GM19438 (cell line): ENCODE data around the gene COPG1.
A peak's percentile ranks its signal among the peaks of the same experiment; 100 is the strongest.
"Not testable (repeated sequence)": the region's sequence is repeated elsewhere in the genome, so short reads cannot be mapped to it uniquely, and the experiment has no call there.

Source experiments
- ATAC-seq: cut with Tn5 transposase; IDR thresholded peaks from one replicate; pipeline ENCODE4 v1.9.1; 2021; ENCODE audit warnings: low read depth; ENCODE audit not compliant: unreplicated experiment

COPG1 gene, protein sequence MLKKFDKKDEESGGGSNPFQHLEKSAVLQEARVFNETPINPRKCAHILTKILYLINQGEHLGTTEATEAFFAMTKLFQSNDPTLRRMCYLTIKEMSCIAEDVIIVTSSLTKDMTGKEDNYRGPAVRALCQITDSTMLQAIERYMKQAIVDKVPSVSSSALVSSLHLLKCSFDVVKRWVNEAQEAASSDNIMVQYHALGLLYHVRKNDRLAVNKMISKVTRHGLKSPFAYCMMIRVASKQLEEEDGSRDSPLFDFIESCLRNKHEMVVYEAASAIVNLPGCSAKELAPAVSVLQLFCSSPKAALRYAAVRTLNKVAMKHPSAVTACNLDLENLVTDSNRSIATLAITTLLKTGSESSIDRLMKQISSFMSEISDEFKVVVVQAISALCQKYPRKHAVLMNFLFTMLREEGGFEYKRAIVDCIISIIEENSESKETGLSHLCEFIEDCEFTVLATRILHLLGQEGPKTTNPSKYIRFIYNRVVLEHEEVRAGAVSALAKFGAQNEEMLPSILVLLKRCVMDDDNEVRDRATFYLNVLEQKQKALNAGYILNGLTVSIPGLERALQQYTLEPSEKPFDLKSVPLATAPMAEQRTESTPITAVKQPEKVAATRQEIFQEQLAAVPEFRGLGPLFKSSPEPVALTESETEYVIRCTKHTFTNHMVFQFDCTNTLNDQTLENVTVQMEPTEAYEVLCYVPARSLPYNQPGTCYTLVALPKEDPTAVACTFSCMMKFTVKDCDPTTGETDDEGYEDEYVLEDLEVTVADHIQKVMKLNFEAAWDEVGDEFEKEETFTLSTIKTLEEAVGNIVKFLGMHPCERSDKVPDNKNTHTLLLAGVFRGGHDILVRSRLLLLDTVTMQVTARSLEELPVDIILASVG

DNA sequence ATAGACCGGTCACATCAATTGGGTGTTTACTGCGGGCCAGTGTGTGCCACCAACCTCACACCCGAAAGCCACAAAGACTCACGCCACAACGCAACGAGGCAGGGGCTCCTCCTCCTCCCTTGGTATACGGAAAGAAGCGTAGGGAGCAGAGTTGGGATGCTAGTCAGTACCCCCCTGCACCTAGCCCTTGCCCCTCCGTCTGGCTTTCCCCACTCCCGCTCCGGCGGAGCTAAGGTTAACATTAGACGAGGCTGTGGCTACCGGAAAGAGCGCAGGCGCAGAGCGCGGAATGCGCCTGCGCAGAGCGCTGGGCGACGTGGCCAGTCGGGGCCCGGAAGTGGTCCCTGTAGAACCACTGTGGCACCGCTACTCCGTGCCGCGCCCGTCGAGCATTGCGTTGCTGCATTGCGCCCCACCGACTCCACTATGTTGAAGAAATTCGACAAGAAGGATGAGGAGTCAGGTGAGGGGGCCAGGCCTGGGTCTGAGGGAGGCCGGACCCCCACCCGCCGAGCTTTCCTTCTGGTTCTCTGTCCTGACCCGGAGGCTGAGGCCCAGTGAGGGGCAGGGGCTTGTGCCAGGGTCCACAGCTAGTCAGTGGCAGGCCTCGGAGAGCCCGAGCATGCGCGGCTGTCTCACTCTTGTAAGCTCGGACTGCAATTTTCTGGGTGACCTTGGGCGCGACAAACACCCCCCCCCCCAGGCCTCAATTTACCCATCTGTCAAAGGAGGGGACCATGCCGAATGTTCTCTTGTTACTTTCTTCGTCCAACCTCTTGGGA is at the start of gene COPG1:
TSS of gene COPG1 (plus strand) at position 323 of the 782 bp plus-strand sequence. CDS start at position 427, 104 bp downstream.
- peak; percentile 83 for ATAC-seq

DNA sequence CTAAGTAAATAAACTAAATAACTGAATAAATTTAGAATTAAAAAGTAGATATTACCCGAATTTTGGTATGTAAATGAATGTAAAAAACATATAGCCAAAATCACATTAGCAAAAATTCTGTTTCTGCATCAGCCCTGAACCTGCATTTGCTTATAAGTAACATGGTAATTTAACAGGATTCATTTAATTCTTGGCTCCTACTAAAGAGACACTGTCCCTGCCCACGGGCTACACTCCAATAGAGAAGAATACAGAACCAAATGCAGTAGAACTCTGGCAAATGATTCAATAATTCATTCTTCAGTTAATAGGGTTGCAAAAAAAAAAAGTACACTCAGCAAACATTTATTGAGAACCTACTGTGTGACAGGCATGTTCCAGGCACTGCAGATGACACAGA is 44.9 kb upstream of the COPG1 start:
- ATAC-seq: no peak

DNA sequence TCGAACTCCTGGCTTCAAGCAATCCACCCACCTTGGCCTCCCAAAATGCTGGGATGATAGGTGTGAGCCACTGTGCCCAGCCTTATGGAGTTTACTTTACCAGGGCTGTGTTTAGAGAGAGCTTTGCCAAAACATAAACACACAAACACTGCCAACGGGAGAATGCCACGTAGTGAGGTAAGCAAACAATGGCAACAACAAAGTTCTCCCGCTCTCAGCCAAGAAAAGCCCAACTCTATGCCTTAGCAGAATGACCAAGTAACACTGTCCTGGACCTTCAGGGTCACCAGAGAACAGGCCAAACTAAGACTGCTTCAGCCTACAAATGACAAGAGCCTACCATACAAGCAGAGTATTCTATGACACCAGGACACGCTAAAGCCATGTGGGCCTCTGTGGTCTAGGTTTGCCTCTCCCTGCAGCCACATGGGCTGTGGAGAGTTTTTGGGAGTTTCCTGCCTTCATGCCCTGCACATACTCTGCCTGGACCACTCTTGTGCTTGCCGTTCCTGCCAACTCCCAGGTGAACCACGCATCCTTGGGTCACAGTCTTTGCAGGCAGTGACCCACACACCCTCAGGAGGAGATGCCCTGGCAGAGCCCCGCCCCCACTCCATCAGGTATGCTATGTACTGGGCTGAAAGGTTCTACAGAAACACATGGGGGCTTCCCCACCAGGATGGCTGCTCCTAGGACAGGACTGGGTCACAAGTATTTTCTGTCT is 44.1 kb upstream of the COPG1 start:
- no peak for ATAC-seq

DNA sequence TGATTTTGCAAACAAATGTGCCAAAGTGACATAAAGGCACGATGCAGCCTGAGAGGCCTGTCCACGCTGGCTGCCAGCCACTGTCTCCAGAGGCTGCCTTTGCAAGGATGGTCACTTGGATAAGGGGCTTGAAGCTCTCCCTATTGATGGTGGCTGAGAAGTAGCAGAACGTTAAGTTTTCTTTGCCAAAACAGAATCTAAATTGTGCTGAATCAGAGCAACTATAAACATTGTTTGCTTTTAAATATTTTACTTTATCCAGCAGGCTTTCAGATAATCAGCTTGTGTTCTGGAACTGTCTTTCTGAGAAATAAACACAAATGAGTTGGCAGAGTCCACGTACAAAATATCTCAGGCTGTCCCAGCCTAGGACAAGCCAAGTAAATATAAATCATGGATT is 41.9 kb upstream of the COPG1 start:
- no peak for ATAC-seq

DNA sequence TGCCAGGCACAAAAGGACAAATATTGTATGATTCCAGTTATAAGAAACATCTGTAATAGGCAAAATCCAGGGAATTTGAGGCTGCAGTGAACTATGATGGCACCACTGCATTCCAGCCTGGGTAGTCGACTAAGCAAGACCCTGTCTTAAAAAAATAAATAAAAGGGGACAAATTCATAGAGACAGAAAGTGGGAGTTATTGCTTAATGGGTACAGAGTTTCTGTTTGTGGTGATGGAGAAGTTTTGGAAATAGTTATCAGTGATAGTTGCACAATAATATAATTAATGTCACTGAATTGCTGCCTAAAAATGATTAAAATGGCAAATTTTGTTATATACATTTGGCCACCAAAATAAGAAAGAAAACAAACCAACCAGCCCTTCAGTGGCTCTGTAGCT is 38.1 kb upstream of the COPG1 start:
- ATAC-seq: no peak

DNA sequence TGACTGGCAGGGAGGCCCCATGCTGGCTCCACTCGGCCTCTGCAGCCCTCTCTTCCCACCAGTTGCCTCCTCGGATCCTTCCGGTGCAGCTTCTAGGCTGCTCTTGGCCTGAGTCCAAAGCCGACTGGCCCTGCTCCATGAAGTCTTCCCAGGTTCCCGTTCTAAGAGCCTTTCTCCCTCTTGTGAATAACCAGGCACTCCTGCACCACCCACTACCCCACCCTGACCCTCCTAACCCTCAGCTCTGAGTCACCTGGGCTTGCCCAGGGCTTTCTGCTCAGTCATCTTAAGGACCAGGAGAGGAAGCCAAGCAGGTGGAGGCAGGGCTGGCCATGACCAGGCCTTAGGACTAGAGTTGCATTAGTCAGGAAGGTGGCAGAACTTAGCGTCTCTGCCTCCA is 37.6 kb upstream of the COPG1 start:
- no peak for ATAC-seq

DNA sequence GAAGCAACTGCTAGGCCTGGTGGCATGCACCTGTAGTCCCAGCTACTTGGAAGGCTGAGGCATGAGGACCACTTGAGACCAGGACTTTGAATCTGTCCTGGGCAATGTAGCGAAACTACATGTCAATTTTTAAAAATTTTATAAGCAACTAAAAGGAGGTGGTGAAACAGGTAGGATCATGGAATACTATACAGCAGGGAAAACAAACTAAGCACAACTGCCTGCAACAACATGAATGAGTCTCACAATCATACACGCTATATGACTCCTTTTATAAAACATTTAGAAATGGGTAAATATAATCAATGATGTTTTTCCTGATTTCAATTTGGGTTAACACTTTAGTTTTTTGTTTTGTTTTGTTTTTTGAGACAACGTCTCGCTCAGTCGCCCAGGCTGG is 36.2 kb upstream of the COPG1 start:
- ATAC-seq: no peak

DNA sequence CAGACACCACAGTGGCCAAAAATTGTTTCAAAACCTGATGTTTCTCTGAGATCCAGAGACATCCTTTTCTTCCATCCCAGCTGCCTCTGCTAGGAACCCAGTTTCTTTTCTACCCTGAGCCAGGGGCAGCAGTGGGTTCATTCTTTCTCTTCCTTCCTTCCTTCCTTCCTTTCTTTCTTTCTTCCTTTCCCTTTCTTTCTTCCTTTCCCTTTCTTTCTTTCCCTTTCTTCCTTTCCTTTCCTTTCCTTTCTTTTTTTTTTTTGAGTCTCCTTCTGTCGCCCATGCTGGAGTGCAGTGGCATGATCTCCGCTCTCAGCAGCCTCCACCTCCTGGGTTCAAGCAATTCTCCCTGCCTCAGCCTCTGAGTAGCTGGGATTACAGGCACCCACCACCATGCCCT is 30.7 kb upstream of the COPG1 start:
- no peak for ATAC-seq

DNA sequence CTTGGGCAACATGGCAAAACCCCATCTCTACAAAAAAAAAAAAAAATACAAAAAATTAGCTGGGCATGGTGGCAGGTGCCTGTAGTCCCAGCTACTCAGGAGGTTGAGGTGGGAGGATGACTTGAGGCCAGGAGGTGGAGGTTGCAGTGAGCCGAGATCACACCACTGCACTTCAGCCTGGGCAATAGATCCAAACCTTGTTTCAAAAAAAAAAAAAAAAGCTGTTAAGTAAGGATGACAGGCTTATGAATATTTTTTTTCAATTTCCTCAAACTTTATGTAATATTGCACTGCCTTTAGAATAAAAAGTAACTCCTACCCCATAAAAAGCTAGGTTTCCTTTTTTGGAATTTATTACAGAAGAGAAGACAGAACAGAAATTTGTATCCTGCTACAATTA is 25.0 kb upstream of the COPG1 start:
- not testable (repeated sequence) for ATAC-seq

DNA sequence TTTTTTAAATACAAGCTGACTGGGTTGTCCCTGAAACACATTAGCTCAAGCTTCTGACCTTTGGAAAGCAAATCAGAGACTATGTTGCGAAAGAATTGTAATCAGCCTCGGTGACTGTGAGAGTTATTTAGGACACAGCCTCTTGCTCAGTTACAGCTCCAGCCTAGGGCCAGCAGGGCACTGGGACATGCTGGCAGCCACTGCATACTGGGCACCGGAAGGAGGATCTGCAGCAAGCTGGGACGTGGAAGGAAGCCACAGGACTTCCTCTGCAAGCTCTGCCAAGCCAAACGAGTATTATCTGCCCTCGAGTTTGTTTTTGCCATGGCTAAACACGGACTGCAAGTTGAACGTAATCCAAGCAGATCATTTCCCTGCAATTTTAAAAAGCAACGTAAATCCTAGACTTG is 24.4 kb upstream of the COPG1 start:
- no peak for ATAC-seq

DNA sequence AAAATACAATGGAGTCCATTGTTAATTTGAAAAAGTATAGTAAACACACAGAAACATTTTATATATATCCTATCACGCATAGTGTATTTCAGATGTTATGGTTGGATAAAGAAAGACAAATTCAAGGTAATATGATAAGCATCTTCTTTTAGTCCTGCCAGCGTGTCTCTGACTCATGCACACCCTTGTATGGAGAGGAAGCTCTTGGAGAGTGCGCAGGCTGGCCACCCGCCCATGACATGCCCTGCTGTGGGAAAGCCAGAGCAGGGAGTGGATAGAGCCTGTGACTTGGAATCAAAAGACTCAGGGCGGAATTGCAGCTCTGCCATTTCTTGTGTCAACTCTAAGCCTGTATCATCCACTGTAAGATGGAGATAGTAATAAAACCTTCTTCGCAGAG is 23.0 kb upstream of the COPG1 start:
- ATAC-seq: no peak

DNA sequence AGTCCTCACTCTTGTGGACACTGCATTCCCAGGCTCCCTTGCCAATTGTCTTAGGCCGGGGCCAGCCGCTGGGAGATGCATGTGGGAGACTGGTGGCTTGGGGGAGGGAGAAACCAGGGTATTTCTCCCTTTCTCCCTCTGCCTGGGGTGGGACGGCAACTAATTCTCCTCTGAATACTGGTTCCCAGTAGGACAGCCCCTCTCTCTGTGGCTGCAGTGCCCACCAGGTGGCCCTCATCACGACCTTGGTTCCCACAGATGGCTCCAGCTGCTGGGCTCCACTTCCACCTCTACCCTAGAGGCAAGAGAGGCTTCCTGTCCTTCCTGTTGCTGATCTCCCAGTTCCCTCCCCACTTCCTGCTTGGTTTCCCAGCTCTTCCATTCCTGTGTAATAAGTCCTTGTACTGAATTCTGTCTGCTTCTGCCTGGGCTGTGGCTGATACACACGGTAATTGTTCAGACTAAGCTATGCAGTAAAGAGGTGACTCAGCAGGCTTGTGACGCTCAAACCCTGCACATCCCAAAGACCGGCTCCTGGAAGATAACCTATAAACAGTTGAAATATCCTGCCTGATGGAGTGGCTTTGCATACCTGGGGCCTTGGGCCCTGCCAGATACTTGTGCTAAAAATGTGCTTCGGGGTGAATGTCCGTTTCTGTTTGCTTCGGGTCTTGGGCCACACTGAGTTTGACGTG is 20.4 kb upstream of the COPG1 start:
- ATAC-seq: no peak

DNA sequence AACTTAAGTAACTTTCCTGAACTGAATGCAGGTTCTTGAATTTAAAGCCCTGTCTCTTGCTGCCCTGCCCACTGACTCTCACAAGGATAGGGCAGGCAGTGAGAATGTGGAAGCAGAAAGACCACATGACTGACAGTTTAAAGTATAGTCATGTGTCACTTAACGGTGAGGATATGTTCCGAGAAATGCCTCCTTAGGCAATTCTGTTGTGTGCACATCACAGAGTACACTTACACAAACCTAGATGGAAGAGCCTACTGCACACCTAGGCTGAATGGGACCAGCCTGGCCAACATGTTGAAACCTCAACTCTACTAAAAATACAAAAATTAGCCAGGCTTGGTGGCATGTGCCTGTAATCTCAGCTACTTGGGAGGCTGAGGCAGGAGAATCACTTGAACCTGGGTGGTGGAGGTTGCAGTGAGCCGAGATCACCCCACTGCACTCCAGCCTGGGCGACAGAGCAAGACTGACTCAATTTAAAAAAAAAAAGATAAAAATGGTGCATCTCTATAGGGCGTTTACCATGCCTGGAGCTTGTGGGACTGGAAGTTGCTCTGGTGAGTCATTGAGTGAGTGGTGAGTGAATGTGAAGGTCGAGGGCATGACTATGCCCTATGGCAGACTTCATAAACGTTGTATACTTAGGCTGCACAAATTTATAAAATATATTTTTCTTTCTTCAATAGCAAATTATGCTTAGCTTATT is 18.9 kb upstream of the COPG1 start:
- ATAC-seq: no peak

DNA sequence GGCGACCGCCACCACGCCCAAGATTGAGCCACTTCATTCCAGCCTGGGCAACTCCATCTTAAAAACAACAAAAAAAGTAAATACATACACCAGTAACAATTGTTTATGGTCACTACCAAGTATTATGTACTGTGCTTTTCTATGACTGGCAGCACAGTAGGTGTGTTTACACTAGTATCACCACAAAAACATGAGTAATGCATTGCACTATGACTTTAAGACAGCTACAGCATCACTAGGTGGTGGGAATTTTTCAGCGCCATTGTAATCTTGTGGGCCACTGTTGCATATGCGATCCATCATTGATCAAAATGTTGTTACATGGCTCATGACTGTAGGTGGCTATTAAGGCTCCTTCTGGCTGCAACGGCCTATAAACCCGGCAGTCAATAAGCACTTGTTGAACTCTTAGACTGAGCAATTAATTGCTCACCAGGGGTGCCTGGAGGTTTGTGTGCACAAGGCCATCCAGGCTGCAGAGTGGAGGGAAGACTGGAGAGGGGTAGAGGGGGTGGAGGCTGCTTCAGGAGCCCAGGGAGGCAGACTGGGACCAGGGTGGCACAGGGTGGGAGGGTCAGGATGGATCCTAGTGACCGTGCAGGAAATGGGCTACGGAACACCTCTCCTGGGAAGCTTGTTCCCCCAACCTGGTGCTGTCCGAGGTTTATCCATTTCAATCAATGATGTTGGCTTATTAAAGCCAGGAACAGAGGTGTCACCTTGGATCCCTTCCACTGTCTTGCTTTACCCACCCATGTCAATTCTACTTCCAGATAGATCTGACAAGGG is 17.9 kb upstream of the COPG1 start:
- no peak for ATAC-seq

DNA sequence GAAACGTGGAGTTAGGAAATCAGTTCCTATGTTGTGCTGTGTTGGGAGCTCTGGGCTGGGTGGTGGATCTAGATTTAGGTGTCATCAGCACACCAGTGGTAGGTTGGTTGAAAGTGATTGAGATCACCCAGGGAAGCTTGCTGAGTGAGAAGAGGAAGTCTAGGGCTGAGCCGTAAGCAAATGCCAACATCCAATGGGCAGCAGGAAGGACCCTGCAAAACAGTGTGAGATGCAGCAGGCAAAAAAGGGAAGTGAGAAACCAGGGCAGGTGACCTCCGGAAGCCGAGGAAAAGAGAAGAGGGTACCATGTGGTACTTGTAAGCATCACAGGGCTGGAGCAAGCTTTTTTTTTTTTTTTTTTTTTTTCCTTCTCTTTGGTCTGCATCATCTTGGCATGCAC is 15.9 kb upstream of the COPG1 start:
- ATAC-seq: peak; percentile 87

DNA sequence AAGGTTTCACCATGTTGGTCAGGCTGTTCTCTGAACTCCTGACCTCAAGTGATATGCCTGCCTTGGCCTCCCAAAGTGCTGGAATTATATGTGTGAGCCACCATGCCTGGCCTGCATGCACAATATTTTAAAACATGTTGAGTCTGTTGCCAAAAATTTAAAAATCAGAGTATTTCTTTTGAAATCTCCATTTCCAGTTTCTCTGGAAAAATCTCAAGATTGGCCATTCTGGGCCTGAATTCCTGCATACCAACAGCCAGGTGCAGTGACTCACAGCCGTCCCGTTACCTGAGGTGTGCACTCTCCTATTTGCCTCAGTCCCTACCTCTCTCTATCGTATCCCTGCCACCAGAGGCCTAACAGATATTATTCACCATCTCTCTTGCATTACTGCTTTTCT is 15.0 kb upstream of the COPG1 start:
- ATAC-seq: no peak

DNA sequence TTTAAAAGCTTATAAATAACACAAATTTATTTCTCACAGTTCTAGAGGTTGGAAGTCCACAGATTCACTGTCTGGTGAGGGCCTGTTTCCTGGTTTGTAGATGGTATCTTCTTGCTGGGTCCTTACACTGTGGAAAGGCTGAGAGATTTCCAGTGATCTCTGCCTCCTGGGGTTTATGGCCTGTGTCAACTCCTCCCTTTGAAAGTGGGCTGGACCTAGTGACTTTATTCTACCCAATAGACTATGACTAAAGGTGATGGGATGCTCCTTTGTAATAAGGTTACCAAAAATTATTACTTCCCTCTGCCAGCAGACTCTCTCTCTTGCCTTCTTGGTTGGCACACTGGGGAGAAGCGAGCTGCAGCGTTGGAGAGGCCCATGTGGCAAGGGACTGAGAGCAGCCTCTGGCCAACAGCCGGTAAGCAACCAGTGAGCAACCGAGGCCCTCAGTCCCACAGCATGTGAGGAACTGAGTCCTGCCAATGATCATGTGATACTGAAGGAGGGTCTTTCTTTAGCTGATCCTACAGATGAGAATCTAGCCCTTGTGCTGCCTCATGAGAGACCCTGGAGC is 14.0 kb upstream of the COPG1 start:
- ATAC-seq: no peak
